Upper lobe of left lung (tissue), 4 donors: Measurements from ENCODE around the gene ST3GAL4.

ENCODE experiments used
- CTCF ChIP-seq, 6 experiments: fragments of 450-650 bp in 4 of 6; fragments of 200-600 bp in 2 of 6; sonication (generic) in 2 of 6; IDR thresholded peaks; one replicate each; pipeline ENCODE4 v1.5.1; 2016 to 2019; ENCODE audit warnings: antibody characterized with exemption in 6 of 6
- EP300 ChIP-seq, 4 donors: sonication (generic); formaldehyde crosslinking; IDR thresholded peaks; one replicate each; pipeline ENCODE4 v1.5.1; 2017; ENCODE audit warnings: antibody characterized with exemption in 4 of 4, control low read depth in 2 of 4
- POLR2A ChIP-seq, 4 donors: fragments of 450-650 bp; IDR thresholded peaks; one replicate each; pipeline ENCODE4 v1.5.1; 2016 to 2017; ENCODE audit warnings: antibody characterized with exemption in 4 of 4, mild to moderate bottlenecking in 2 of 4

- TF ChIP-seq CTCF (IDR thresholded peaks at IDR 0.05) (no peak), POLR2A (IDR thresholded peaks at IDR 0.05) (no peak), EP300 (IDR thresholded peaks at IDR 0.05) (no peak)
Observed at GRCh38 chr11:126322996-126323395, 32.5 kb upstream of the ST3GAL4 start.
